Neural cell (in vitro differentiated cells): ENCODE measurements around the gene STX16. TPM values are rescaled to one million over a fixed set of nuclear protein-coding genes. Genes with fewer than 3 reads are reported as not detected.
A peak's percentile ranks its signal among the peaks of the same experiment; 100 is the strongest.

ENCODE experiments used
- H2AFZ ChIP-seq: fragments of 200-600, 300-800 bp; sonication (generic), shearing (Covaris generic); 2 replicates; pipeline ENCODE4 v1.6.0; 2014; ENCODE audit warnings: low read depth, mild to moderate bottlenecking, antibody characterized with exemption, low read length, moderate library complexity
- H3F3A ChIP-seq: fragments of 200-600 bp; shearing (Covaris generic); 2 replicates; pipeline ENCODE4 v1.6.1; 2016; ENCODE audit warnings: mild to moderate bottlenecking, moderate library complexity, mixed read lengths, antibody characterized with exemption, low read length; ENCODE audit not compliant: insufficient read depth, poor library complexity, severe bottlenecking
- H3K27ac ChIP-seq: fragments of 200-600, 300-800 bp; sonication (generic), shearing (Covaris generic); 2 replicates; pipeline ENCODE4 v1.5.1; 2014; ENCODE audit warnings: mild to moderate bottlenecking, low read length, moderate library complexity
- H3K27me3 ChIP-seq: fragments of 300-800, 200-600 bp; sonication (generic), shearing (Covaris generic); 2 replicates; pipeline ENCODE4 v1.6.0; 2014; ENCODE audit warnings: mild to moderate bottlenecking, low read depth, low read length, moderate library complexity; ENCODE audit not compliant: insufficient read depth
- H3K36me3 ChIP-seq: fragments of 300-800, 200-600 bp; sonication (generic), shearing (Covaris generic); 2 replicates; pipeline ENCODE4 v1.5.1; 2014; ENCODE audit warnings: mild to moderate bottlenecking, antibody characterized with exemption, low read length, moderate library complexity; ENCODE audit not compliant: insufficient read depth
- H3K4me2 ChIP-seq: fragments of 300-800, 200-600 bp; sonication (generic), shearing (Covaris generic); 2 replicates; pipeline ENCODE4 v1.6.0; 2014; ENCODE audit warnings: mild to moderate bottlenecking, low read length
- H3K4me3 ChIP-seq: fragments of 300-800, 200-600 bp; sonication (generic), shearing (Covaris generic); 2 replicates; pipeline ENCODE4 v1.5.1; 2014; ENCODE audit warnings: mild to moderate bottlenecking, low read length, moderate library complexity
- H3K79me2 ChIP-seq: fragments of 200-600 bp; shearing (Covaris generic); replicated peaks from 2 replicates; pipeline ENCODE4 v1.6.0; 2014; ENCODE audit warnings: mild to moderate bottlenecking, low read length, moderate library complexity; ENCODE audit not compliant: insufficient read depth
- H3K9ac ChIP-seq: fragments of 300-800, 200-600 bp; sonication (generic), shearing (Covaris generic); 2 replicates; pipeline ENCODE4 v1.6.1; 2016; ENCODE audit warnings: mild to moderate bottlenecking, low read length, mixed read lengths
- H3K9me2 ChIP-seq: fragments of 200-600 bp; shearing (Covaris generic); 2 replicates; pipeline ENCODE4 v1.6.1; 2016; ENCODE audit warnings: mild to moderate bottlenecking, low read length, mixed read lengths; ENCODE audit not compliant: insufficient read depth
- H3K9me3 ChIP-seq: fragments of 200-600, 300-800 bp; sonication (generic), shearing (Covaris generic); 2 replicates; pipeline ENCODE4 v1.6.1; 2016; ENCODE audit warnings: mild to moderate bottlenecking, mixed run types, low read length, moderate library complexity, mixed read lengths
- H4K20me1 ChIP-seq: fragments of 200-600 bp; shearing (Covaris generic); 2 replicates; pipeline ENCODE4 v1.6.1; 2016; ENCODE audit warnings: mild to moderate bottlenecking, mixed run types; ENCODE audit not compliant: insufficient read depth
- CTCF ChIP-seq: fragments of 450-650 bp; IDR thresholded peaks from 2 replicates; pipeline ENCODE4 v1.5.1; 2014; ENCODE audit warnings: antibody characterized with exemption, mild to moderate bottlenecking, moderate library complexity; ENCODE audit not compliant: poor library complexity, severe bottlenecking
- EP300 ChIP-seq: fragments of 450-650 bp; conservative IDR thresholded peaks from 2 replicates; pipeline ENCODE4 v1.6.1; 2014; ENCODE audit warnings: antibody characterized with exemption, mild to moderate bottlenecking, moderate library complexity; ENCODE audit not compliant: poor library complexity, severe bottlenecking
- EZH2 ChIP-seq: fragments of 200-600, 300-800 bp; shearing (Covaris generic), sonication (generic); IDR thresholded peaks from 2 replicates; pipeline ENCODE4 v1.6.1; 2014; ENCODE audit warnings: antibody characterized with exemption, low read length, borderline replicate concordance, mild to moderate bottlenecking; ENCODE audit not compliant: insufficient read depth, poor library complexity, severe bottlenecking
- MXI1 ChIP-seq: fragments of 450-650 bp; conservative IDR thresholded peaks from 2 replicates; pipeline ENCODE4 v1.6.1; 2014; ENCODE audit warnings: antibody characterized with exemption, mild to moderate bottlenecking; ENCODE audit not compliant: poor library complexity, severe bottlenecking
- POLR2AphosphoS5 ChIP-seq: IDR thresholded peaks from 2 replicates; pipeline ENCODE4 v1.6.1; 2012
- RAD21 ChIP-seq: fragments of 450-650 bp; conservative IDR thresholded peaks from 2 replicates; pipeline ENCODE4 v1.6.1; 2014; ENCODE audit warnings: antibody characterized with exemption, mild to moderate bottlenecking, moderate library complexity
- REST ChIP-seq: IDR thresholded peaks from 2 replicates; pipeline ENCODE4 v1.6.1; 2012; ENCODE audit warnings: borderline replicate concordance
- SMC3 ChIP-seq: fragments of 450-650 bp; conservative IDR thresholded peaks from 2 replicates; pipeline ENCODE4 v1.6.1; 2014; ENCODE audit warnings: antibody characterized with exemption, mild to moderate bottlenecking, moderate library complexity; ENCODE audit not compliant: poor library complexity
- TAF1 ChIP-seq: IDR thresholded peaks from 2 replicates; pipeline ENCODE4 v1.6.1; 2012; ENCODE audit warnings: low read depth
- polyA plus RNA-seq: library from polyadenylated mRNA; depleted of rRNA; stranded (reverse); fragments of >200 nt; gene quantifications from 2 replicates; pipeline ENCODE4 v1.2.3, GENCODE V29; 2014

The STX16 gene
- polyA plus RNA-seq, 1 donor from 2014 or later: 120 TPM

GRCh38 chr20:58654337-58654736, 3.3 kb downstream of the STX16 start:
- no peaks in the 10 kb centered on the region for H3K36me3 ChIP-seq
- peaks cover 74% of the 10 kb centered on the region for H3K79me2 ChIP-seq
- no peaks in the 10 kb centered on the region for H3K9me2 ChIP-seq
- peak overlapping the region; percentile 77 for H3K4me3 ChIP-seq
- peak overlapping the region; percentile 61 for H3K4me2 ChIP-seq
- TF ChIP-seq MXI1 (no peak), TAF1 (no peak)
- H3K9me3 ChIP-seq: no peaks in the 10 kb centered on the region
- no peak overlapping the region for H3K27ac ChIP-seq
- no peak overlapping the region for H2AFZ ChIP-seq
- no peak overlapping the region for H3K9ac ChIP-seq
- H3F3A ChIP-seq: no peaks in the 10 kb centered on the region
- peaks cover 11% of the 10 kb centered on the region for H3K27me3 ChIP-seq
- peaks cover 38% of the 10 kb centered on the region for H4K20me1 ChIP-seq

- H3K27me3 ChIP-seq: no peaks in the 10 kb centered on the region
- TF ChIP-seq EP300 (no peak), EZH2 (no peak), MXI1 (no peak), REST (no peak), POLR2AphosphoS5 (no peak), RAD21 (no peak), TAF1 (no peak), CTCF (no peak), SMC3 (no peak)
- peaks cover 45% of the 10 kb centered on the region for H4K20me1 ChIP-seq
- H3F3A ChIP-seq: no peaks in the 10 kb centered on the region
- H3K4me2 ChIP-seq: peak overlapping the region; percentile 61
- no peak overlapping the region for H3K9ac ChIP-seq
- no peaks in the 10 kb centered on the region for H3K9me3 ChIP-seq
- no peak overlapping the region for H2AFZ ChIP-seq
- H3K27ac ChIP-seq: no peak overlapping the region
- no peaks in the 10 kb centered on the region for H3K36me3 ChIP-seq
- no peaks in the 10 kb centered on the region for H3K9me2 ChIP-seq
- H3K4me3 ChIP-seq: peak overlapping the region; percentile 77
- peaks cover 86% of the 10 kb centered on the region for H3K79me2 ChIP-seq
Measured at GRCh38 chr20:58655328-58656107, 4.4 kb downstream of the STX16 start.
